Activated CD8-positive, alpha-beta T cell treated with anti-CD3 and anti-CD28 coated beads for 36 hours (primary cell): ENCODE results near the gene HHIP. TPM values are rescaled to one million over a fixed set of nuclear protein-coding genes. Genes with fewer than 3 reads are reported as not detected.

Experiments
- ATAC-seq: fragments of 200-7000 bp; cut with Tn5 transposase; one replicate; pipeline ENCODE4 v1.10.0; 2021; ENCODE audit warnings: mild to moderate bottlenecking, moderate library complexity
- CTCF ChIA-PET: fragments of 350-600 bp; sonication (Branson Sonifier 250); formaldehyde crosslinking; loops from one replicate; lab custom pipeline; 2021; ENCODE audit warnings: antibody characterized with exemption; lab: Charles Lee
- POLR2A ChIA-PET: fragments of 350-600 bp; sonication (Branson Sonifier 250); formaldehyde crosslinking; loops from one replicate; lab custom pipeline; 2021; ENCODE audit warnings: antibody characterized with exemption; lab: Charles Lee
- DNase-seq: peaks from one replicate; pipeline ENCODE4 v3.0.0-alpha.2; 2020
- H3K27ac Mint-ChIP-seq: one replicate; pipeline ENCODE4 v1.8.0; 2021; ENCODE audit warnings: mild to moderate bottlenecking, mixed read lengths
- H3K27me3 Mint-ChIP-seq: one replicate; pipeline ENCODE4 v1.8.0; 2021; ENCODE audit warnings: mixed read lengths
- H3K36me3 Mint-ChIP-seq: one replicate; pipeline ENCODE4 v1.8.0; 2021; ENCODE audit warnings: low read depth, mixed read lengths
- H3K4me1 Mint-ChIP-seq: one replicate; pipeline ENCODE4 v1.8.0; 2021; ENCODE audit warnings: low read depth, mixed read lengths
- H3K4me3 Mint-ChIP-seq: one replicate; pipeline ENCODE4 v1.8.0; 2021; ENCODE audit warnings: mild to moderate bottlenecking, moderate library complexity, mixed read lengths
- H3K9me3 Mint-ChIP-seq: one replicate; pipeline ENCODE4 v1.8.0; 2021; ENCODE audit warnings: mixed read lengths
- CTCF ChIP-seq: fragments of 200-600 bp; IDR thresholded peaks from one replicate; pipeline ENCODE4 v1.8.0; 2022; ENCODE audit warnings: antibody characterized with exemption, mild to moderate bottlenecking
- intact Hi-C: fragments of 100-400 bp; cut with micrococcal nuclease; formaldehyde crosslinking; loops from one replicate; pipeline ENCODE4 v1.10.0; 2022
- total RNA-seq, 2 experiments: library from RNA; stranded (reverse); gene quantifications; one replicate each; pipeline ENCODE4 v1.2.3, GENCODE V29; 2021

The HHIP gene
- total RNA-seq, 2 experiments from 2014 or later, result not detected

- POLR2A ChIA-PET, result no interaction called here
- H3K36me3 Mint-ChIP-seq, result no peaks in the 10 kb centered on the region
- no peaks in the 10 kb centered on the region for H3K4me1 Mint-ChIP-seq
- CTCF ChIA-PET, result no interaction called here
- H3K4me3 Mint-ChIP-seq, result no peak overlapping the region
- intact Hi-C loops, result no loop called here
- DNase-seq (no peak), ATAC-seq (no peak)
- H3K9me3 Mint-ChIP-seq, result no peaks in the 10 kb centered on the region
- H3K27me3 Mint-ChIP-seq, result peaks cover 3% of the 10 kb centered on the region
- TF ChIP-seq CTCF, result no peak
- no peak overlapping the region for H3K27ac Mint-ChIP-seq
Measured at GRCh38 chr4:144711700-144712456, 65.9 kb downstream of the HHIP start.

DNA sequence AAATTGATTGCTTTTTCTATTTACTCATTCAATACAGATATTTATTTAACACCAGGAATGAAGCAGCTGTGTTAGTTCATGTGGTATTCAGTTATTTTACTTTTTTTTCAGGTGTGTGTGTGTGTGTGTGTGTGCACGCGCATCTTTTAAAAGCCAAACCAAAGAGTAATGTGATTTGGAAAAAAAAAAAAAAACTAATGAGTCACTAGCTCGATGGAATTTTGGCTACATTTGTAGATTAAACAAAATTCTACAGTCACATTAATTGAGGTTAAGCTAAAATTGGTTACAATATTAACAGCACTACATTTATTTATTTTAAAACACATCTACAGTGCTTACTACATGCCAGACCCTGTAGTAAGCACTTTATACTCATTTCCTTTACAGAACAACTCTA lies 66.8 kb downstream of the HHIP start:
- intact Hi-C loops, result no loop called here
- DNase-seq, result no peak
- no peak overlapping the region for H3K27ac Mint-ChIP-seq
- CTCF ChIA-PET, result no interaction called here
- H3K27me3 Mint-ChIP-seq, result peaks cover 3% of the 10 kb centered on the region
- ATAC-seq, result no peak
- H3K4me3 Mint-ChIP-seq, result no peak overlapping the region
- H3K4me1 Mint-ChIP-seq, result no peaks in the 10 kb centered on the region
- H3K36me3 Mint-ChIP-seq, result no peaks in the 10 kb centered on the region
- POLR2A ChIA-PET, result no interaction called here
- no peak for TF ChIP-seq CTCF
- no peaks in the 10 kb centered on the region for H3K9me3 Mint-ChIP-seq

GRCh38 chr4:144714166-144714565 lies 68.2 kb downstream of the HHIP start:
- CTCF ChIA-PET, result no interaction called here
- intact Hi-C loops, result no loop called here
- Mint-ChIP-seq H3K4me1 (no peaks in the 10 kb centered on the region), H3K9me3 (no peaks in the 10 kb centered on the region), H3K27me3 (peaks cover 3% of the 10 kb centered on the region), H3K27ac (no peak overlapping the region), H3K36me3 (no peaks in the 10 kb centered on the region), H3K4me3 (no peak overlapping the region)
- TF ChIP-seq CTCF, result no peak
- DNase-seq, result no peak
- POLR2A ChIA-PET, result interaction anchor here (1.1 kb wide), 1 partner anchor 27 kb away, joined by 3 read pairs; no protein-coding TSS in a partner anchor
- no peak for ATAC-seq

- no peak for ATAC-seq
- intact Hi-C loops, result no loop called here
- Mint-ChIP-seq H3K4me1 (no peaks in the 10 kb centered on the region), H3K4me3 (no peak overlapping the region), H3K36me3 (no peaks in the 10 kb centered on the region), H3K9me3 (no peaks in the 10 kb centered on the region), H3K27me3 (peaks cover 3% of the 10 kb centered on the region), H3K27ac (no peak overlapping the region)
- DNase-seq, result no peak
- ChIA-PET POLR2A (no interaction called here), CTCF (no interaction called here)
- no peak for TF ChIP-seq CTCF
Measured at GRCh38 chr4:144715230-144715629, 69.3 kb downstream of the HHIP start.

- Mint-ChIP-seq H3K27ac (no peak overlapping the region), H3K27me3 (peaks cover 3% of the 10 kb centered on the region), H3K9me3 (no peaks in the 10 kb centered on the region), H3K4me3 (no peak overlapping the region), H3K36me3 (no peaks in the 10 kb centered on the region), H3K4me1 (no peaks in the 10 kb centered on the region)
- DNase-seq, result no peak
- no peak for ATAC-seq
- no peak for TF ChIP-seq CTCF
- intact Hi-C loops, result no loop called here
- CTCF ChIA-PET, result no interaction called here
- POLR2A ChIA-PET, result interaction anchor here (1.0 kb wide), 1 partner anchor 13 kb away, joined by 3 read pairs; no protein-coding TSS in a partner anchor
Measured at GRCh38 chr4:144716778-144717177, 70.8 kb downstream of the HHIP start.
